ENCODE results near the gene CAPNS1.

The CAPNS1 gene

DNA sequence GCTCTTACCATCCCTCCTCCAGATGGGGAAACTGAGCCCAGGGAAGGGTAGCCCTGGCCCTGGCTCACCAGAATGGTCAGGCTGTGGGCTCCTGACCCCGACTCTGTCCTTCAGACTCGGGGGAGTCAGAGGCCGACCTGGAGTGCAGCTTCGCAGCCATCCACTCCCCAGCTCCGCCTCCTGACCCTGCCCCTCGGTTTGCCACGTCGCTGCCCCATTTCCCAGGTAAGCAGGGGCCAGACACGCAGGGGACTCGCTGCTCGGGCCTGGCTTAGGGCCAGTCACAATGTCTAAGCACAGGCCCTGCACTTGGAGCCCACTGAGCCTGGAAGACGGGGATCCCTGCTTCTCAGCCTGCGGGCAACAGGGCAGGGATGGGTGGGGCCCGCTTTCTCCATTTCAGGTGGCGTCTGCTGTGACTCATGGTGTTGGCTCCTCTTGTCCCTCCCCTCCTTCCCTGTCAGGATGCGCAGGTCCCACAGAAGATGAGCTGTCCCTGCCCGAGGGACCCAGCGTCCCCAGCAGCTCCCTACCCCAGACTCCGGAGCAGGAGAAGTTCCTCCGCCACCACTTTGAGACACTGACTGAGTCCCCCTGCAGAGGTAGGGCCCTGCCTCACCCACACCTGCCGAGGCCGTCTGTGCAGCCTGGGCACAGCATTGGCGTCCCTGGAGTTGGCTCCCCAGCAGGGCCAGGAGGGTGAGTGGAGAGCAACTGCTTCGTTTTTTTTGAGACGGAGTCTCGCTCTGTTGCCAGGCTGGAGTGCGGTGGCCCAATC, 38.1 kb upstream of the CAPNS1 start:
- no peak overlapping the region for H2AFZ ChIP-seq (ENCODE audit: low read depth)
- no peak overlapping the region for H3K9ac ChIP-seq
- peaks cover 14% of the 10 kb centered on the region for H3K4me1 ChIP-seq (ENCODE audit: low read depth, poor library complexity, severe bottlenecking)
- no peak overlapping the region for H3K4me3 ChIP-seq (IDR thresholded peaks at IDR 0.05; ENCODE audit: insufficient read depth, low read depth, low read length)
- H3K36me3 ChIP-seq (ENCODE audit: insufficient read depth) = no peaks in the 10 kb centered on the region; the same call in 1 of the 2 replicates
- no peak overlapping the region for H3K27ac ChIP-seq
- no peaks in the 10 kb centered on the region for H3K27me3 ChIP-seq (ENCODE audit: insufficient read depth, low read depth)
- TF ChIP-seq CTCF (conservative IDR thresholded peaks at IDR 0.05; ENCODE audit: low read depth, low read length) = no peak
- H4K20me1 ChIP-seq (ENCODE audit: insufficient read depth) = no peaks in the 10 kb centered on the region
- H3K4me2 ChIP-seq = no peak overlapping the region
- H3K79me2 ChIP-seq (ENCODE audit: insufficient read depth, low read depth) = no peaks in the 10 kb centered on the region

DNA sequence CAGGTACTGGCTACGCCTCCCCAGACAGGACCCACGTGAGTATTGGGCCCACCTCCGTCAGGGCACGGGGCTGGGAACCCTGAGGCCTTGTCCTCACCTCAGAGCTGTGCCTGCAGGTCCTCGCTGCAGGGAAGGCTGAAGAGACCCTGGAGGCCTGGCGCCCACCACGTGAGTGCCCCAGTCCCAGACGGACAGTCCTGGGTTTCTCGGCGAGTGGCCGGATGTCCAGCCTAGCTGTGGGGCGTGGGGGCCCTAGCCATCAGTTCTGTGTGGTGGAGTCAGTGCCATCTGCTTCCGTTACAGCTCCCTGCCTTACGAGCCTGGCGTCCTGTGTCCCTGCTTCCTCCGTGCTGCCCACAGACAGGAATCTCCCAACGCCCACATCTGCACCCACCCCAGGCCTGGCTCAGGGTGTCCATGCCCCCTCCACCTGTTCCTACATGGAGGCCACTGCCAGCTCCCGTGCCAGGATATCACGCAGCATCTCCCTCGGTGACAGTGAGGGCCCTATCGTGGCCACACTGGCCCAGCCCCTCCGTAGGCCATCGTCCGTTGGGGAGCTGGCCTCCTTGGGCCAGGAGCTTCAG, 36.7 kb upstream of the CAPNS1 start:
- Histone ChIP-seq H3K27me3 (ENCODE audit: insufficient read depth, low read depth) (no peaks in the 10 kb centered on the region), H4K20me1 (ENCODE audit: insufficient read depth) (no peaks in the 10 kb centered on the region), H3K9ac (no peak overlapping the region), H3K4me1 (ENCODE audit: low read depth, poor library complexity, severe bottlenecking) (peaks cover 14% of the 10 kb centered on the region), H3K27ac (no peak overlapping the region), H3K36me3 (ENCODE audit: insufficient read depth) (no peaks in the 10 kb centered on the region; the same call in 1 of the 2 replicates), H3K4me2 (no peak overlapping the region), H3K79me2 (ENCODE audit: insufficient read depth, low read depth) (no peaks in the 10 kb centered on the region), H3K4me3 (IDR thresholded peaks at IDR 0.05; ENCODE audit: insufficient read depth, low read depth, low read length) (no peak overlapping the region), H2AFZ (ENCODE audit: low read depth) (no peak overlapping the region)
- TF ChIP-seq CTCF (conservative IDR thresholded peaks at IDR 0.05; ENCODE audit: low read depth, low read length) = no peak

GRCh38 chr19:36103842-36104552, 35.9 kb upstream of the CAPNS1 start:
- Histone ChIP-seq H2AFZ (ENCODE audit: low read depth) (no peak overlapping the region), H3K9ac (no peak overlapping the region), H3K27me3 (ENCODE audit: insufficient read depth, low read depth) (no peaks in the 10 kb centered on the region), H3K79me2 (ENCODE audit: insufficient read depth, low read depth) (no peaks in the 10 kb centered on the region), H3K27ac (no peak overlapping the region), H3K4me3 (IDR thresholded peaks at IDR 0.05; ENCODE audit: insufficient read depth, low read depth, low read length) (no peak overlapping the region), H4K20me1 (ENCODE audit: insufficient read depth) (no peaks in the 10 kb centered on the region), H3K4me2 (no peak overlapping the region), H3K4me1 (ENCODE audit: low read depth, poor library complexity, severe bottlenecking) (peaks cover 14% of the 10 kb centered on the region), H3K36me3 (ENCODE audit: insufficient read depth) (no peaks in the 10 kb centered on the region; the same call in 1 of the 2 replicates)
- TF ChIP-seq CTCF (conservative IDR thresholded peaks at IDR 0.05; ENCODE audit: low read depth, low read length) = no peak

- Histone ChIP-seq H2AFZ (ENCODE audit: low read depth) (no peak overlapping the region), H3K79me2 (ENCODE audit: insufficient read depth, low read depth) (no peaks in the 10 kb centered on the region), H3K9ac (no peak overlapping the region), H3K36me3 (ENCODE audit: insufficient read depth) (no peaks in the 10 kb centered on the region; the same call in 1 of the 2 replicates), H3K4me3 (IDR thresholded peaks at IDR 0.05; ENCODE audit: insufficient read depth, low read depth, low read length) (no peak overlapping the region), H3K27me3 (ENCODE audit: insufficient read depth, low read depth) (no peaks in the 10 kb centered on the region), H3K27ac (no peak overlapping the region; the same call in 1 of the 2 replicates), H3K4me1 (ENCODE audit: low read depth, poor library complexity, severe bottlenecking) (peaks cover 14% of the 10 kb centered on the region), H3K4me2 (no peak overlapping the region), H4K20me1 (ENCODE audit: insufficient read depth) (no peaks in the 10 kb centered on the region)
- no peak for TF ChIP-seq CTCF (conservative IDR thresholded peaks at IDR 0.05; ENCODE audit: low read depth, low read length)
These were observed 33.4 kb upstream of the CAPNS1 start for GRCh38 chr19:36106441-36106840.

All from KMS-11 (cell line).